ENCODE data around the gene TRAF1. TPM values are rescaled to one million over a fixed set of nuclear protein-coding genes. Genes with fewer than 3 reads are reported as not detected.

Gene TRAF1
- total and polyA plus RNA-seq, 2 donors (not counting 1 experiment from before 2014, with no cell fraction given): 12.2 to 19.5 TPM

GRCh38 chr9:120885457-120885856 is 41.1 kb downstream of the TRAF1 start:
- Histone ChIP-seq H3K27ac (ENCODE audit: low read length in 2 of 2) (no peak overlapping the region), H3K9me3 (ENCODE audit: control extremely low read depth in 1 of 3, control insufficient read depth in 2 of 3, insufficient read depth in 1 of 3, low read length in 2 of 3) (no peaks in the 10 kb centered on the region), H3K4me1 (ENCODE audit: control insufficient read depth in 2 of 2, insufficient read depth in 2 of 2, low read length in 2 of 2) (peaks cover 12 to 14% of the 10 kb centered on the region in 2 donors), H3K4me2 (replicated peaks; ENCODE audit: low read depth, low read length, poor library complexity, severe bottlenecking) (no peak overlapping the region), H3K79me2 (ENCODE audit: control insufficient read depth, insufficient read depth, low read length) (peaks cover 2% of the 10 kb centered on the region), H4K20me1 (ENCODE audit: control insufficient read depth, insufficient read depth, low read length, poor library complexity, severe bottlenecking) (no peaks in the 10 kb centered on the region), H3K9ac (ENCODE audit: low read length) (no peak overlapping the region), H3K36me3 (replicated peaks in 1 of 2; ENCODE audit: control extremely low read depth in 1 of 2, control insufficient read depth in 1 of 2, extremely low read depth in 1 of 2, insufficient read depth in 2 of 2, low read length in 1 of 2) (no peaks in the 10 kb centered on the region), H3K4me3 (ENCODE audit: control extremely low read depth in 1 of 5, extremely low read depth in 1 of 5, insufficient read depth in 1 of 5, low read depth in 2 of 5, low read length in 4 of 5) (no peak overlapping the region), H3K27me3 (replicated peaks in 1 of 4; ENCODE audit: control extremely low read depth in 1 of 4, control insufficient read depth in 3 of 4, insufficient read depth in 4 of 4, low read length in 3 of 4) (no peaks in the 10 kb centered on the region), H2AFZ (ENCODE audit: insufficient read depth, low read depth, low read length, poor library complexity, severe bottlenecking) (no peak overlapping the region)
- Mint-ChIP-seq H3K4me3 (no peak overlapping the region), H3K27me3 (peaks cover 11% of the 10 kb centered on the region), H3K9me3 (ENCODE audit: insufficient read depth) (no peaks in the 10 kb centered on the region), H3K4me1 (peaks cover 18% of the 10 kb centered on the region), H3K27ac (no peak overlapping the region)
- ATAC-seq (ENCODE audit: low read depth): no peak
- intact Hi-C loops (cut with micrococcal nuclease): no loop called here
- 88% methylated on average over 3 of the region's 3 CpGs for WGBS (ENCODE audit: insufficient coverage)
- ChIA-PET POLR2A (interaction anchor here (1.3 kb wide), 1 partner anchor 16 kb away, joined by 3 read pairs; no protein-coding TSS in a partner anchor), CTCF (interaction anchor here (1.1 to 4.0 kb wide), 2 partner anchors 51 to 96 kb away, joined by 3 to 14 read pairs; no protein-coding TSS in a partner anchor)
- no peak for DNase-seq
- no peak for TF ChIP-seq CTCF (IDR thresholded peaks at IDR 0.05)
- no peak for TF ChIP-seq EZH2 (IDR thresholded peaks at IDR 0.05; ENCODE audit: borderline replicate concordance, insufficient read depth, low read depth, low read length, poor library complexity, severe bottlenecking)

GRCh38 chr9:120883608-120883996 is 43.0 kb downstream of the TRAF1 start:
- intact Hi-C loops (cut with micrococcal nuclease): no loop called here
- Mint-ChIP-seq H3K9me3 (ENCODE audit: insufficient read depth) (no peaks in the 10 kb centered on the region), H3K27ac (no peak overlapping the region), H3K4me1 (peaks cover 30% of the 10 kb centered on the region), H3K4me3 (no peak overlapping the region), H3K27me3 (peaks cover 17% of the 10 kb centered on the region)
- POLR2A ChIA-PET: no interaction called here
- WGBS (ENCODE audit: insufficient coverage): 100% methylated on average over 1 of the region's 3 CpGs
- H3K79me2 ChIP-seq (ENCODE audit: control insufficient read depth, insufficient read depth, low read length): peaks cover 2% of the 10 kb centered on the region
- H3K4me3 ChIP-seq (ENCODE audit: control extremely low read depth in 1 of 5, extremely low read depth in 1 of 5, insufficient read depth in 1 of 5, low read depth in 2 of 5, low read length in 4 of 5): no peak overlapping the region
- DNase-seq: no peak
- H3K9me3 ChIP-seq (ENCODE audit: control extremely low read depth in 1 of 3, control insufficient read depth in 2 of 3, insufficient read depth in 1 of 3, low read length in 2 of 3): no peaks in the 10 kb centered on the region
- peaks cover 22 to 24% of the 10 kb centered on the region in 2 donors for H3K4me1 ChIP-seq (ENCODE audit: control insufficient read depth in 2 of 2, insufficient read depth in 2 of 2, low read length in 2 of 2)
- H3K36me3 ChIP-seq (replicated peaks in 1 of 2; ENCODE audit: control extremely low read depth in 1 of 2, control insufficient read depth in 1 of 2, extremely low read depth in 1 of 2, insufficient read depth in 2 of 2, low read length in 1 of 2): no peaks in the 10 kb centered on the region
- no peak overlapping the region for H3K4me2 ChIP-seq (replicated peaks; ENCODE audit: low read depth, low read length, poor library complexity, severe bottlenecking)
- TF ChIP-seq CTCF (IDR thresholded peaks at IDR 0.05): no peak
- no peak for TF ChIP-seq EZH2 (IDR thresholded peaks at IDR 0.05; ENCODE audit: borderline replicate concordance, insufficient read depth, low read depth, low read length, poor library complexity, severe bottlenecking)
- CTCF ChIA-PET: interaction anchor here (0.6 to 1.9 kb wide), 4 partner anchors 15 to 60 kb away, joined by 3 to 5 read pairs (median 4); no protein-coding TSS in a partner anchor
- H3K9ac ChIP-seq (ENCODE audit: low read length): no peak overlapping the region
- no peak for ATAC-seq (ENCODE audit: low read depth)
- no peak overlapping the region for H3K27ac ChIP-seq (ENCODE audit: low read length in 2 of 2)
- H3K27me3 ChIP-seq (replicated peaks in 1 of 4; ENCODE audit: control extremely low read depth in 1 of 4, control insufficient read depth in 3 of 4, insufficient read depth in 4 of 4, low read length in 3 of 4): peaks cover 0 to 3% (median 0%) of the 10 kb centered on the region in 4 experiments
- H4K20me1 ChIP-seq (ENCODE audit: control insufficient read depth, insufficient read depth, low read length, poor library complexity, severe bottlenecking): no peaks in the 10 kb centered on the region
- no peak overlapping the region for H2AFZ ChIP-seq (ENCODE audit: insufficient read depth, low read depth, low read length, poor library complexity, severe bottlenecking)

Measured in B cell (primary cell).